Iris pigment epithelial cell (primary cell): Measurements from ENCODE around the gene CCDC136.

Experiments used
- DNase-seq: peaks from one replicate; pipeline ENCODE4 v3.0.0-alpha.2; 2011; ENCODE audit warnings: low read depth

Gene CCDC136

GRCh38 chr7:128791121-128791971 lies at the start of gene CCDC136:
TSS of gene CCDC136 (plus strand) at chr7:128791968. CDS start at chr7:128792412, 444 bp downstream.
- DNase-seq: peak; percentile 41

GRCh38 chr7:128742206-128742605 lies 49.6 kb upstream of the CCDC136 start:
- peak; percentile 67 for DNase-seq

- DNase-seq: peak; percentile 37
Measured at GRCh38 chr7:128743112-128743772, 48.5 kb upstream of the CCDC136 start.

- no peak for DNase-seq
Measured at GRCh38 chr7:128744366-128744905, 47.3 kb upstream of the CCDC136 start.

- no peak for DNase-seq
Measured at GRCh38 chr7:128745706-128746105, 46.1 kb upstream of the CCDC136 start.

GRCh38 chr7:128747327-128748079 lies 44.3 kb upstream of the CCDC136 start:
- no peak for DNase-seq

- DNase-seq: no peak
Measured at GRCh38 chr7:128752251-128752650, 39.5 kb upstream of the CCDC136 start.

- DNase-seq: no peak
Measured at GRCh38 chr7:128755075-128755818, 36.5 kb upstream of the CCDC136 start.

GRCh38 chr7:128755819-128756476 lies 35.8 kb upstream of the CCDC136 start:
- DNase-seq: peak; percentile 95

GRCh38 chr7:128757203-128757602 lies 34.6 kb upstream of the CCDC136 start:
- DNase-seq: no peak

GRCh38 chr7:128758553-128758952 lies 33.2 kb upstream of the CCDC136 start:
- DNase-seq: no peak

GRCh38 chr7:128759242-128759641 lies 32.5 kb upstream of the CCDC136 start:
- no peak for DNase-seq

GRCh38 chr7:128763541-128763940 lies 28.2 kb upstream of the CCDC136 start:
- no peak for DNase-seq

- DNase-seq: no peak
Measured at GRCh38 chr7:128767475-128768110, 24.2 kb upstream of the CCDC136 start.

- DNase-seq: peak; percentile 63
Measured at GRCh38 chr7:128770233-128770632, 21.5 kb upstream of the CCDC136 start.

GRCh38 chr7:128773604-128774003 lies 18.2 kb upstream of the CCDC136 start:
- no peak for DNase-seq

- no peak for DNase-seq
Measured at GRCh38 chr7:128774029-128774689, 17.6 kb upstream of the CCDC136 start.

- DNase-seq: no peak
Measured at GRCh38 chr7:128774921-128775320, 16.8 kb upstream of the CCDC136 start.

- no peak for DNase-seq
Measured at GRCh38 chr7:128775744-128776474, 15.9 kb upstream of the CCDC136 start, which contains the start of gene OPN1SW. TSS of gene OPN1SW (minus strand) at chr7:128775794. CDS start at chr7:128775781, 13 bp downstream.
